ENCODE measurements around the gene ADGRG4. TPM values are rescaled to one million over a fixed set of nuclear protein-coding genes. Genes with fewer than 3 reads are reported as not detected.

Gene ADGRG4
- total and polyA plus RNA-seq, 2 donors from 2014 or later = 0.13 TPM; not detected in 1

DNA sequence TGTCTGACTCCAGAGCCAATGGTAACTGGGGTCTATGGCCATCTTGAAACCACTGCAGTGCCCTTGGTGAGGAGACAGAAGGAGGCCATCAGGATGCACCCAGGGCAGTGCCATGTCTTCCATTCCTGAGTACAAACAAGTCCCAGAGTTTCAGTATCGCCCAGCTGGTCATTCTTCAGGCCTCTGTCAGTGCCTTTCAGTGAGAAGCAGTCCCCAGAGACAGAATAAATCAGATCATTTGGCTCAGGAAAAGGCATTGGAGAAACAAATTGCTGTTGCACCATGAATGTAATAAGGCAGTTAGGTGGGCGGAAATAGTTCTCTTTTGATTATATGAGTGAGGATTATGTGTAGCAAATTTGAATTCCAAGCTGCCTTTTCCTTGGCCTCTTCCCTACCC lies 21.3 kb downstream of the ADGRG4 start:
- no peak overlapping the region for H3K4me3 ChIP-seq (ENCODE audit: low read length in 3 of 3)
- H3K9ac ChIP-seq (ENCODE audit: low read length in 3 of 3) = no peak overlapping the region
- H3K27ac ChIP-seq (ENCODE audit: low read depth in 2 of 2, low read length in 2 of 2) = no peak overlapping the region
- H3K4me1 ChIP-seq (ENCODE audit: control insufficient read depth in 2 of 3, insufficient read depth in 2 of 3, low read depth in 1 of 3, low read length in 3 of 3) = no peaks in the 10 kb centered on the region
- intact Hi-C loops (cut with DNase I) = no loop called here
- DNase-seq (no peak), FAIRE-seq (no peak)
- no peaks in the 10 kb centered on the region for H3K36me3 ChIP-seq (ENCODE audit: control insufficient read depth in 2 of 3, insufficient read depth in 3 of 3, low read length in 3 of 3)
- TF ChIP-seq, protein P1, sequence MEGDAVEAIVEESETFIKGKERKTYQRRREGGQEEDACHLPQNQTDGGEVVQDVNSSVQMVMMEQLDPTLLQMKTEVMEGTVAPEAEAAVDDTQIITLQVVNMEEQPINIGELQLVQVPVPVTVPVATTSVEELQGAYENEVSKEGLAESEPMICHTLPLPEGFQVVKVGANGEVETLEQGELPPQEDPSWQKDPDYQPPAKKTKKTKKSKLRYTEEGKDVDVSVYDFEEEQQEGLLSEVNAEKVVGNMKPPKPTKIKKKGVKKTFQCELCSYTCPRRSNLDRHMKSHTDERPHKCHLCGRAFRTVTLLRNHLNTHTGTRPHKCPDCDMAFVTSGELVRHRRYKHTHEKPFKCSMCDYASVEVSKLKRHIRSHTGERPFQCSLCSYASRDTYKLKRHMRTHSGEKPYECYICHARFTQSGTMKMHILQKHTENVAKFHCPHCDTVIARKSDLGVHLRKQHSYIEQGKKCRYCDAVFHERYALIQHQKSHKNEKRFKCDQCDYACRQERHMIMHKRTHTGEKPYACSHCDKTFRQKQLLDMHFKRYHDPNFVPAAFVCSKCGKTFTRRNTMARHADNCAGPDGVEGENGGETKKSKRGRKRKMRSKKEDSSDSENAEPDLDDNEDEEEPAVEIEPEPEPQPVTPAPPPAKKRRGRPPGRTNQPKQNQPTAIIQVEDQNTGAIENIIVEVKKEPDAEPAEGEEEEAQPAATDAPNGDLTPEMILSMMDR (IDR thresholded peaks at IDR 0.05; ENCODE audit: borderline replicate concordance, extremely low read depth, insufficient read depth) = no peak
- no peaks in the 10 kb centered on the region for H3K27me3 ChIP-seq (ENCODE audit: control insufficient read depth, insufficient read depth, low read length)
- no peaks in the 10 kb centered on the region for H3K9me3 ChIP-seq (ENCODE audit: control insufficient read depth in 2 of 3, insufficient read depth in 1 of 3, low read length in 3 of 3)

DNA sequence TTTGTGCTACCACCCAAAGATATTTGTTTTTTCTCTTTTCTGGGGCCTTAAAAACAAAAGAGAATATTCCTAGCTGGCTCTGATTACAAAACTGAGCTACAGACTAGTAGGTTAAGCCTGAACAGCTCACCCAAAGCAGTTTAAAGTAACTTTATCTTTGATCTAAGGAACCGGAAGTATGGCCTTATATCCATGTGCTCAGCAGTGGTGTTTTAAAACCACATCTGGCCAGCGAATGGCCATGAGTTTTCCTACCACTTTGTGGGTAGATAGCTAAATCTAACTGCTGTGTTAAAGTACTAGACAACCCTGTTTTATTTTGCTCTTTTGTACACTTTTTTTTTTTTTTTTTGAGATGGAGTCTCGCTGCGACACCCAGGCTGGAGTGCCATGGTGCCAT lies 24.6 kb downstream of the ADGRG4 start:
- Histone ChIP-seq H3K27ac (ENCODE audit: low read depth in 2 of 2, low read length in 2 of 2) (no peak overlapping the region), H3K9me3 (ENCODE audit: control insufficient read depth in 2 of 3, insufficient read depth in 1 of 3, low read length in 3 of 3) (no peaks in the 10 kb centered on the region), H3K9ac (ENCODE audit: low read length in 3 of 3) (no peak overlapping the region), H3K27me3 (ENCODE audit: control insufficient read depth, insufficient read depth, low read length) (no peaks in the 10 kb centered on the region), H3K4me1 (ENCODE audit: control insufficient read depth in 2 of 3, insufficient read depth in 2 of 3, low read depth in 1 of 3, low read length in 3 of 3) (no peaks in the 10 kb centered on the region), H3K4me3 (ENCODE audit: low read length in 3 of 3) (no peak overlapping the region), H3K36me3 (ENCODE audit: control insufficient read depth in 2 of 3, insufficient read depth in 3 of 3, low read length in 3 of 3) (no peaks in the 10 kb centered on the region)
- no peak for DNase-seq
- no peak for FAIRE-seq
- intact Hi-C loops (cut with DNase I) = no loop called here
- TF ChIP-seq, protein P1 (IDR thresholded peaks at IDR 0.05; ENCODE audit: borderline replicate concordance, extremely low read depth, insufficient read depth) = no peak

DNA sequence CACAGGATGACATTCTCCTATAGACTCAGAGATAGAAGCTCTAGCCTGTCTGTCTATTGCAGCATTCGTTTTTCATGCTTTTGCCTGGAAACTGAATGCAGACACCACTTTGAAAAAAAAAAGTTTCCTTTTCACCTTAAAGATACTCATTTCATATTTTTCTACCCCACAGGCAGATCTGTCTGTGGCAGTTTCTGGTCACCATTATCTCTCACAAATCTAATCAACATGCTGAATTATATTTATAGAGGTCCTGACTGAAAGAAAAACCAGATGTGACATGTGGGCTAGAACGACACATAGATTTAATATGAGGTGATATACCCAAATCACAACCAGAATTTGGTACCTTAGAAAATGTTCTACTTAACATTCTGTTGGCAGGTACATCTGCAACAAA lies 28.2 kb downstream of the ADGRG4 start:
- Histone ChIP-seq H3K4me1 (ENCODE audit: control insufficient read depth in 2 of 3, insufficient read depth in 2 of 3, low read depth in 1 of 3, low read length in 3 of 3) (no peaks in the 10 kb centered on the region), H3K36me3 (ENCODE audit: control insufficient read depth in 2 of 3, insufficient read depth in 3 of 3, low read length in 3 of 3) (no peaks in the 10 kb centered on the region), H3K9ac (ENCODE audit: low read length in 3 of 3) (no peak overlapping the region), H3K27me3 (ENCODE audit: control insufficient read depth, insufficient read depth, low read length) (no peaks in the 10 kb centered on the region), H3K9me3 (ENCODE audit: control insufficient read depth in 2 of 3, insufficient read depth in 1 of 3, low read length in 3 of 3) (no peaks in the 10 kb centered on the region), H3K4me3 (ENCODE audit: low read length in 3 of 3) (no peak overlapping the region), H3K27ac (ENCODE audit: low read depth in 2 of 2, low read length in 2 of 2) (no peak overlapping the region)
- TF ChIP-seq, protein P1 (IDR thresholded peaks at IDR 0.05; ENCODE audit: borderline replicate concordance, extremely low read depth, insufficient read depth) = no peak
- no peak for DNase-seq
- no peak for FAIRE-seq
- intact Hi-C loops (cut with DNase I) = no loop called here

DNA sequence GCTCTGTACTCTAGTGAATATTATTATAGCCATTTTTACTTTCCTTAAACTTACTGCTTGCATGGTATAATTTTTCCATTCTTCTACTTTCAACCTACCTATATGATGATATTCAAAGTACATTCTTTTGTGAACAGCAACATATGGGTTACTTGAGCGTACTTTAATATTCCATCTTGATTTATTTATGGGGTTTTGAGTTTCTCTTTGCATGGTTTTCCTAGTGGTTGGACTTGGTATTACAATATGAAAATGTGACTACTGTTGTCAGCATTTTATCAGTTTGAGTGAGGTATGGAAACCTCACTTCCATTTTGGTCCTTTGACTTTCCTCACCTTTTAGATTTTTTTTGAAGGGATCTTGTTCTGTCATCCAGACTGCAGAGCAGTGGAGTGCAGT lies 35.9 kb downstream of the ADGRG4 start:
- Histone ChIP-seq H3K27ac (ENCODE audit: low read depth in 2 of 2, low read length in 2 of 2) (no peak overlapping the region), H3K36me3 (ENCODE audit: control insufficient read depth in 2 of 3, insufficient read depth in 3 of 3, low read length in 3 of 3) (no peaks in the 10 kb centered on the region), H3K9ac (ENCODE audit: low read length in 3 of 3) (no peak overlapping the region), H3K9me3 (ENCODE audit: control insufficient read depth in 2 of 3, insufficient read depth in 1 of 3, low read length in 3 of 3) (no peaks in the 10 kb centered on the region), H3K27me3 (ENCODE audit: control insufficient read depth, insufficient read depth, low read length) (no peaks in the 10 kb centered on the region), H3K4me3 (ENCODE audit: low read length in 3 of 3) (no peak overlapping the region), H3K4me1 (ENCODE audit: control insufficient read depth in 2 of 3, insufficient read depth in 2 of 3, low read depth in 1 of 3, low read length in 3 of 3) (no peaks in the 10 kb centered on the region)
- FAIRE-seq = no peak
- intact Hi-C loops (cut with DNase I) = no loop called here
- no peak for DNase-seq
- TF ChIP-seq, protein P1 (IDR thresholded peaks at IDR 0.05; ENCODE audit: borderline replicate concordance, extremely low read depth, insufficient read depth) = no peak

All from kidney (tissue), 14 donors.